HG03280 (cell line): ENCODE measurements around the gene ISY1.
"Not testable (repeated sequence)": the region's sequence is repeated elsewhere in the genome, so short reads cannot be mapped to it uniquely, and the experiment has no call there.

ENCODE experiments used
- ATAC-seq: cut with Tn5 transposase; IDR thresholded peaks from one replicate; pipeline ENCODE4 v1.9.1; 2021; ENCODE audit warnings: mild to moderate bottlenecking, moderate library complexity; ENCODE audit not compliant: unreplicated experiment

The ISY1 gene

GRCh38 chr3:129160891-129161859 is at the start of gene ISY1:
TSS of gene ISY1 (minus strand) at chr3:129161063. CDS start at chr3:129160975, 88 bp downstream.
- ATAC-seq, result peak; percentile 84

- no peak for ATAC-seq
Measured at GRCh38 chr3:129207479-129207878, 46.6 kb upstream of the ISY1 start.

- no peak for ATAC-seq
Measured at GRCh38 chr3:129205109-129205832, 44.4 kb upstream of the ISY1 start.

- ATAC-seq, result no peak
Measured at GRCh38 chr3:129204473-129204872, 43.6 kb upstream of the ISY1 start.

GRCh38 chr3:129199366-129199765 is 38.5 kb upstream of the ISY1 start:
- ATAC-seq, result no peak

GRCh38 chr3:129197321-129197720 is 36.5 kb upstream of the ISY1 start:
- ATAC-seq, result no peak

GRCh38 chr3:129196601-129197000 is 35.7 kb upstream of the ISY1 start:
- no peak for ATAC-seq

GRCh38 chr3:129195731-129196256 is 34.9 kb upstream of the ISY1 start:
- no peak for ATAC-seq

- not testable (repeated sequence) for ATAC-seq
Measured at GRCh38 chr3:129189793-129190192, 28.9 kb upstream of the ISY1 start.

- no peak for ATAC-seq
Measured at GRCh38 chr3:129187857-129188256, 27.0 kb upstream of the ISY1 start.

GRCh38 chr3:129185783-129186182 is 24.9 kb upstream of the ISY1 start:
- ATAC-seq, result no peak

GRCh38 chr3:129184784-129185542 is 24.1 kb upstream of the ISY1 start:
- ATAC-seq, result not testable (repeated sequence)

GRCh38 chr3:129184396-129184657 is 23.5 kb upstream of the ISY1 start:
- ATAC-seq, result no peak

GRCh38 chr3:129183569-129184395 is 22.9 kb upstream of the ISY1 start, which contains the start of gene CNBP:
TSS of gene CNBP (minus strand) at chr3:129183896. CDS start at chr3:129171757, 12,139 bp downstream.
- peak; percentile 95 for ATAC-seq

GRCh38 chr3:129182390-129183185 is 21.7 kb upstream of the ISY1 start:
- no peak for ATAC-seq

GRCh38 chr3:129181819-129182218 is 21.0 kb upstream of the ISY1 start:
- no peak for ATAC-seq

- ATAC-seq, result no peak
Measured at GRCh38 chr3:129180461-129180860, 19.6 kb upstream of the ISY1 start.

GRCh38 chr3:129176051-129176450 is 15.2 kb upstream of the ISY1 start:
- no peak for ATAC-seq

GRCh38 chr3:129173725-129174124 is 12.9 kb upstream of the ISY1 start:
- ATAC-seq, result no peak
